ENCODE results near the gene PGA4.

PGA4 gene

DNA sequence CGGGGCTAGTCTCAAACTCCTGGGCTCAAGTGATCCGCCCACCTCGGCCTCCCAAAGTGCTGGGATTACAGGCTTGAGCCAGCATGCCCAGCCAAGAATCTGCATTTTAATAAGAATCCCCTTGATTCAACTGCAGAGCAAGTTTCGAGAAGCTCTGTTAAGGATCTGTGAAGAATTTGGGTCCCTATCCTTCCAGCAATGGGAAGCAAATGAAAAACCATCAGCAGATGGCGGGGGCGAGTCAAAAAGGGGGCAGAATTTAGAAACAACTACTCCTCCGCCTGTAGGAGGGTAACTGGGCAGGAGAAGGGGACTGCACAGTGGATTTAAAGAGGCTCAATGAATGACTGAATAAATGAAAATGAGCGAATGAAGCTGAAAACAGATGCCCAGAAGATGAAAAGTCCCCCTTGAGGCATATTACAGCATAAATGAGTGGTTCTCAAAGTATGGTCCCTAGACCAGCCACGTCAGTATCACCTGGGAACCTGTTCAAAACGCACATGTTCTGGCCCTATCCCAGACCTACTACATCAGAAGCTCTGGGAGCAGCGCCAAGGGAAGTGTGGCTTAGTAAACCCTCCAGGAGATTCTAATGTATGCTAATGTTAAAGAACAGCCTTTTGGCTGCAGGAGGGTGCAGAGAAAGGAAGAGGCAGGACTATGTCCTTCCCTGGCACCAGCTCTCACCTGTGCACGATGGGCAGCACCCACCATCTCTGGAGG is 58.0 kb downstream of the PGA4 start:
- no peak for DNase-seq (ENCODE audit: low spot score)

DNA sequence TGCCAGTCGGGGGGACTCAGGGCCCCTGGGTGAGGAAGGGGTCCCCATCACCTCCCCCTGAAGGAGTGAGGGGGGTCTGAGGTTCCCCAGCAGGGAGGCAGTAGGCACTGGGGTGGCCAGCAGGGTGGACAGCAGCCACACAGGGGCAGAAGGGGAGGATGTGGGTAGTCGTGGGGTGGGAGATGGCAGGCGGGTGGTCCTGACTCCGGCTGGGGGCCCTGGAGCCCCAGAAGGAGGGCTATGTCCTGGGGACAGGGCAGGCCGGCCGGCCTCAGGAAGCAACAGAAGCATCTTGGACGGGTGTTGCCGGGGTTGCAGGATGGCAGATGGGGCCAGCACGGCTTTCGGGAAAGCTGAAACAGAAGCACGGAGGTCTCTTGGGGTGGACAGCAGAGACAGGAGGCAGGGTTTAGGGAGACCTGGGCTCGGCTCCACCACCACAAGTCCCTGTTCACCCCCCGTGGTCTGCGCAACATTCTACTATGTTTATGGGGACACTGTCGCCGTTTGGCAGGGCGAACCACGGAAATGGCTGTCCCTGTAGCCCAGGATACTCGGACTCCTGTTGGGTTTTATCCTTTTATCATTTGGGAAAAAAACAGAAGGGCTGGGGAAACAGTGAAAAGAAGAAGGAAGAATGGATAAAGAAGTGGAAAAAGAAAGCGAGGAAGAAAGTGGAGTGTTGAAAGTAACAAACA is 58.9 kb downstream of the PGA4 start:
- no peak for DNase-seq (ENCODE audit: low spot score)
